Fibroblast of the aortic adventitia (primary cell): Measurements from ENCODE around the gene MRPS35. TPM values are rescaled to one million over a fixed set of nuclear protein-coding genes. Genes with fewer than 3 reads are reported as not detected.

Source experiments
- DNase-seq: peaks from one replicate; pipeline ENCODE4 v3.0.0-alpha.2; 2010; ENCODE audit warnings: low read depth
- H3K4me3 ChIP-seq: 2 replicates; pipeline ENCODE4 v1.5.1; 2011; ENCODE audit warnings: low read depth, mild to moderate bottlenecking, control low read depth, low read length, moderate library complexity
- total RNA-seq: library from RNA; depleted of rRNA; stranded (reverse); fragments of >200 nt; gene quantifications from 2 replicates; pipeline ENCODE4 v1.2.3, GENCODE V29; 2012; ENCODE audit warnings: low replicate concordance
- TF ChIP-seq, protein P1 (sequence below): IDR thresholded peaks from 2 replicates; pipeline ENCODE4 v1.5.1; 2011; ENCODE audit warnings: mild to moderate bottlenecking, low read length, control low read depth, inconsistent platforms; ENCODE audit not compliant: insufficient read depth

The MRPS35 gene
- total RNA-seq, 1 donor: 58.5 TPM

DNA sequence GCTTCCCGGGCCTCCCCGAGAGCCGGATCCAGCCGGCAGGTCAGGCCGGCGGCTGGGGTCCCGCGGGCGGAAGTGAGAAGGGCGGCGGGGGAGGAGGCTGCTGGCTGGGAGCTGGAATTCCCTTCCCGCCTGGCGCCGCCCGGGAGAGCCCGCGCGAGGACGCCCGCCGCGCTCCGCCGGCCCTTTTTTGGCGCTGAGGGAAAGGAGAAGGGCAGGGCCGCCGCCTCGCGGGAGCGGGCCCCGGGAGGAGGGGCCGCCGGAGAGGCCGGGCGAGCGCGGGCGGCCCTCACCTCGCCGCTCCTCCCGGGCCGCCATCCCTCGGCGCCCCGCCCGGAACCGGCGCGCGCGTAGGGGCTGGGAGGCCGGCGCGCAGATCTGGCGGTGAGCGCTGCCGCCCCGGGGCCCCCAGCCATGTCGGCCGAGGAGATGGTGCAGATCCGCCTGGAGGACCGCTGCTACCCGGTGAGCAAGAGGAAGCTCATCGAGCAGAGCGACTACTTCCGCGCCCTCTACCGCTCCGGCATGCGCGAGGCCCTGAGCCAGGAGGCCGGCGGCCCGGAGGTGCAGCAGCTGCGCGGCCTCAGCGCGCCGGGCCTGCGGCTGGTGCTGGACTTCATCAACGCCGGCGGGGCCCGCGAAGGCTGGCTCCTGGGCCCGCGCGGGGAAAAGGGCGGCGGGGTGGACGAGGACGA is 69.4 kb downstream of the MRPS35 start, which contains the start of the genes KLHL42 and MANSC4:
KLHL42 (plus strand) TSS at position 314 of the 692 bp plus-strand sequence; CDS start at position 412, 98 bp downstream.
MANSC4 (minus strand) TSS at position 317 of the 692 bp plus-strand sequence. CDS start 8,960 bp downstream, outside the sequence.
- peak within 1 kb of the TSS; percentile 89 for H3K4me3 ChIP-seq
- DNase-seq: peak; percentile 68
- TF ChIP-seq, protein P1, sequence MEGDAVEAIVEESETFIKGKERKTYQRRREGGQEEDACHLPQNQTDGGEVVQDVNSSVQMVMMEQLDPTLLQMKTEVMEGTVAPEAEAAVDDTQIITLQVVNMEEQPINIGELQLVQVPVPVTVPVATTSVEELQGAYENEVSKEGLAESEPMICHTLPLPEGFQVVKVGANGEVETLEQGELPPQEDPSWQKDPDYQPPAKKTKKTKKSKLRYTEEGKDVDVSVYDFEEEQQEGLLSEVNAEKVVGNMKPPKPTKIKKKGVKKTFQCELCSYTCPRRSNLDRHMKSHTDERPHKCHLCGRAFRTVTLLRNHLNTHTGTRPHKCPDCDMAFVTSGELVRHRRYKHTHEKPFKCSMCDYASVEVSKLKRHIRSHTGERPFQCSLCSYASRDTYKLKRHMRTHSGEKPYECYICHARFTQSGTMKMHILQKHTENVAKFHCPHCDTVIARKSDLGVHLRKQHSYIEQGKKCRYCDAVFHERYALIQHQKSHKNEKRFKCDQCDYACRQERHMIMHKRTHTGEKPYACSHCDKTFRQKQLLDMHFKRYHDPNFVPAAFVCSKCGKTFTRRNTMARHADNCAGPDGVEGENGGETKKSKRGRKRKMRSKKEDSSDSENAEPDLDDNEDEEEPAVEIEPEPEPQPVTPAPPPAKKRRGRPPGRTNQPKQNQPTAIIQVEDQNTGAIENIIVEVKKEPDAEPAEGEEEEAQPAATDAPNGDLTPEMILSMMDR: no peak

DNA sequence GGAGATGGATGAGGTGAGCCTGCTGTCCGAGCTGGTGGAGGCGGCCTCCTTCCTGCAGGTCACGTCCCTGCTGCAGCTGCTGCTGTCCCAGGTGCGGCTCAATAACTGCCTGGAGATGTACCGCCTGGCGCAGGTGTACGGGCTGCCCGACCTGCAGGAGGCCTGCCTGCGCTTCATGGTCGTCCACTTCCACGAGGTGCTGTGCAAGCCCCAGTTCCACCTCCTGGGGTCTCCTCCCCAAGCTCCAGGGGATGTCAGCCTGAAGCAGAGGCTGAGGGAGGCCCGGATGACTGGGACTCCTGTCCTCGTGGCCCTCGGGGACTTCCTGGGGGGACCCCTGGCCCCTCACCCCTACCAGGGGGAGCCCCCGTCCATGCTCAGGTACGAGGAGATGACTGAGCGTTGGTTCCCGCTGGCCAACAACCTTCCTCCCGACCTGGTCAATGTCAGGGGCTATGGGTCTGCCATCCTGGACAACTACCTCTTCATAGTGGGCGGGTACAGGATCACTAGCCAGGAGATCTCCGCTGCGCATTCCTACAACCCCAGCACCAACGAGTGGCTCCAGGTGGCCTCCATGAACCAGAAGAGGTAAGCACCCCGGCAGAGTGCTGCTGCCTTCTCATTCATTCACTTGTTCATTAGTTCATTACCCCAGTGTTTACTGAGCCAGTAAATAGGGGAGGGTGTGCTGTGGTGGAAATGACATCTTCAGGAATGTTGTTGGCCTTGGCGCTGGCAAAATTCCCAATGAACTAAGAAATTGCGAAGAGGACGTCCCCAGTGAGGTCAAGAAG is 70.2 kb downstream of the MRPS35 start:
- peak overlapping the region; percentile 89 for H3K4me3 ChIP-seq
- DNase-seq: peak; percentile 60
- TF ChIP-seq, protein P1: no peak

DNA sequence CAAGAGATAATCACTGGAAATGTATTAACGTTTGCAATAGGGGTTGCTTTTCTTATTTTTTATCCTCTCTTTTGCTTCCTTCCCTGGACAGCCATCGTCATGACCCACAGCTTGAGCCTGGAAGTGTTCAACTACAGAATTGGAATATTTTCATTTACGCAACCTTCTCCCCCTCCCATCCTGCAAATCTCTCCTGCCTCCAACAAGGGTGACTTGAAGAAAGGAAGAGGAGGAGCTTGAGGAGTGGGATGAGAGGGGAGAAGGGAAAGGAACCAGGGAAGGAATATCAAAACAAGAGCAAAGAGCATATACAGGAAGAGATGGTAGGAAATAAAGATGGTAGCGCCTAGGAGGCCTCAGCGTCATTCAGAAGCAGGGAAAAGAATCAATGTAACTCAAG is 71.0 kb downstream of the MRPS35 start:
- peak; percentile 47 for DNase-seq
- peak overlapping the region; percentile 89 for H3K4me3 ChIP-seq
- TF ChIP-seq, protein P1: no peak

DNA sequence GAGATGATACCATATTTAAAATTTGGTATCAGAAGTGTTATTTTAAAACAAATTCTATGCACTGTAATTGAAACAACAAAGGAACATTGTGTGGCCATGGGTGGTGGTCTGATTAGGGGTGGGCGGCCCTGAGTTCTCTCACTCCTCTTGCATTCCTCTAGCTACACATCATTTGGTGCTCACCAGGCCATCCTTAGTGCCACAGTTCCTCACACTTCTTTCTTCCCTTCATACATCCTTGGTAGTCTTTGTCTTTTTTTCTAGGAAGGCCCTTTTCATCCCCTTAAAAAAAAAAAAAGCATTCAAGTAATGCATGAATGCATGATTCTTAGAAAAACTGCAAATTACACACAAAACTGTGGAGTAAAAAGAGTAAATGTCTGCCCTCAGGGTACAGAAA is 71.8 kb downstream of the MRPS35 start:
- no peak overlapping the region for H3K4me3 ChIP-seq
- no peak for DNase-seq
- TF ChIP-seq, protein P1: no peak

DNA sequence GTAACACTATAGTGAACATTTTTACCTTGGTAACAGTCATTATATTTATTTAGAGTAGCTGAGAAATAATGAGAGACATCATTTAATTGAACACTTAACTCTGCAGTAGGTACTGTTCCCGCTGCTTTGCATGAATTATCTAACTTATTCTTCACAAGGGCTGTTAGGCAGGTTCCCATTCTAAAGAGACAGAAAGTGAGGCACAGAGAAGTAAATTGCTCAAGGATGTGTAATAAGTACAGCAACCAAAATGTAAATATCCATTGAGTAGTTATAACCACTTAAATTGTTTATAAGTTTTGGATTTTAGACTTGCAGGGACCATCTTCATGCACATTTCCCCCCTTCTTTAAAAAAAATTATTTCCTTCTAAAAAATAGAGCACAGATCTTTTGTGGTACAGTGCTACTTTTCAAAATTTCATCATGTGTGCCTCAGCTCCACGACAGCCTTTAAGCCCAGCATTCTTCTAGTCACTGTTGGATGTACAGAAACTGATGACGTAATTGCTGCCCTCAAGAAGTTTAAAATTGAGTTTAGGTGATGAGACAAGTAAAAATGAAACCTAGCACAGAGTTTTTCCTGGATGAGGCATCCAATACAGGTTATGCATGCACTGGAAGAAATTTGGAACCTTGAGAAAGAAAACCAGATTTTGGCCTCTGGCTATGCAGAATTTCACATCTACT is 75.4 kb downstream of the MRPS35 start:
- no peak overlapping the region for H3K4me3 ChIP-seq
- DNase-seq: peak; percentile 40

DNA sequence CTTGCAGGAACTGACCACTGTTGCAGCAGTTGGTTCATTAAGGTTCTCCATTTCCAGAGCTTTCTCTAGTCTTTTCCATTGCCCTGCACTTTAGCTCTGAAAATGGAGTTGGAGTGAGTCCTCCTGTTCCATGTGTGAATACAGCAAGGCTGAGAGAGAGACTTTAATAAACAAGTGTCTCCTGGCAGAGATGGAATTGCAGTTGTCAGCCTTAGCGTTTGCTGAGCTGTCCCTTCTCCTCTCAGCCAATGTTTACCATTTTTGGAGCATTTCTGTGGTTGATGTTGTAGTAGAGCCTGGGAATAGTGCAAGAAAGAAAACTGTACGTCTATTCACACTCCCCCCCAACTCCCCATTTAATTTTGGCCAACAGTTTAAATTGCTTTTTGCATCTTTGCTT is 76.9 kb downstream of the MRPS35 start:
- H3K4me3 ChIP-seq: no peak overlapping the region
- TF ChIP-seq, protein P1: no peak
- no peak for DNase-seq

More for the DNA sequence above, 75.4 kb downstream of the MRPS35 start:
- TF ChIP-seq, protein P1: no peak
